Measurements from ENCODE around the gene CD96. TPM values are rescaled to one million over a fixed set of nuclear protein-coding genes. Genes with fewer than 3 reads are reported as not detected.

The CD96 gene
- total and polyA plus RNA-seq, 7 experiments from 2014 or later = 142 to 309 (median 205) TPM

DNA sequence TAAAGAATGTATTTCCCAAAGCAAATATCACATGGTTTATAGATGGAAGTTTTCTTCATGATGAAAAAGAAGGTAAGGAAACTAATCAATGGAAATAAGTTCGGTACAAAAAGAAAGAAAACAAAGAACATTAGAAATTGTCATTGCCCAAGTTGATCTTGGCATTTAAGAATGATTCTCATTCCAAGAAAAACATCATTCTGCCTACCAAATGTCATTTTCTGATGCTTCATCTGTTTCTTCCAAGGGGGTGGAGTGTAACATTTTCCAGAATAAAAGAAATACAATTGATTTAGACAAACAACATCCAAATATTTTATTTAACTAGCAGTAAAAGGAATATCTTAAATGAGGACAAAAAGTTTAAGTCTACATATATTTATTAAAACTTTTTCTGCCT lies 56.1 kb downstream of the CD96 start:
- no peaks in the 10 kb centered on the region for H3K27me3 Mint-ChIP-seq
- no peaks in the 10 kb centered on the region for H3K27me3 ChIP-seq (ENCODE audit: control insufficient read depth in 2 of 2, insufficient read depth in 2 of 2, low read length in 2 of 2)
- no peak for DNase-seq
- intact Hi-C loops (cut with micrococcal nuclease) = loop anchor here in 1 of 2 donors (10.0 kb wide), 1 partner anchor 897 kb away; the partner anchor contains the start of gene BTLA
- peaks cover 0 to 13% of the 10 kb centered on the region in 2 donors for H3K4me1 ChIP-seq (ENCODE audit: control insufficient read depth in 2 of 2, insufficient read depth in 2 of 2, low read length in 2 of 2)
- H3K4me3 Mint-ChIP-seq = no peak overlapping the region
- H3K36me3 ChIP-seq (ENCODE audit: control insufficient read depth in 2 of 3, insufficient read depth in 3 of 3, low read length in 3 of 3) = peaks cover 4 to 54% (median 10%) of the 10 kb centered on the region in 3 experiments
- ChIA-PET CTCF (interaction anchor here (1.3 kb wide), 1 partner anchor 20 kb away, joined by 4 read pairs; no protein-coding TSS in a partner anchor), POLR2A (no interaction called here)
- H3K4me1 Mint-ChIP-seq = peaks cover 10 to 74% (median 27%) of the 10 kb centered on the region in 7 donors
- H3K9me3 ChIP-seq (ENCODE audit: control insufficient read depth in 2 of 3, low read length in 3 of 3) = no peaks in the 10 kb centered on the region
- no peaks in the 10 kb centered on the region for H3K9me3 Mint-ChIP-seq
- H3K4me3 ChIP-seq (ENCODE audit: low read length) = no peak overlapping the region
- H3K27ac ChIP-seq (ENCODE audit: low read depth, low read length) = no peak overlapping the region
- peaks cover 9 to 63% (median 53%) of the 10 kb centered on the region in 5 donors for H3K36me3 Mint-ChIP-seq
- ATAC-seq = no peak
- peak overlapping the region in 3 of 9 donors; percentile 14 to 72 (median 28) for H3K27ac Mint-ChIP-seq

DNA sequence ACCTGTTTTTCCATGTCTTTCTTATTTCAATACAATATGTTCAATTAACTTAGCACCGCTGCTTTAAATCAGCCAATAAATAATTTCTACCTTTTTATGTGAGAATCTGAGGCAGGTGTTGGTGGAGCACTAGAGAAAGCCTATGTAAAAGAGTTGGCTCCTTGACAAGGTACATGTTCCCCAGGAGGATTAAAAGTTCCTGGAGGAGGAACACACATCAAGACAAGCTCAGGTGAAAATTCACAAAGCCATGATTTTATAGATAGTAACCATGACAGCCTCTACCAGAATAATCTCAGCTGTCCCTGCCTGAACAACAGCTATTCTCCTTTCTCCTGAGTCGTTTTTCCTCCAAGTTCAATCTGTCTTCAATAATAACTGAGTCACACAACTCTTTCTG lies 56.6 kb downstream of the CD96 start:
- Histone ChIP-seq H3K9me3 (ENCODE audit: control insufficient read depth in 2 of 3, low read length in 3 of 3) (no peaks in the 10 kb centered on the region), H3K27ac (ENCODE audit: low read depth, low read length) (no peak overlapping the region), H3K27me3 (ENCODE audit: control insufficient read depth in 2 of 2, insufficient read depth in 2 of 2, low read length in 2 of 2) (no peaks in the 10 kb centered on the region), H3K36me3 (ENCODE audit: control insufficient read depth in 2 of 3, insufficient read depth in 3 of 3, low read length in 3 of 3) (peaks cover 4 to 54% (median 10%) of the 10 kb centered on the region in 3 experiments), H3K4me1 (ENCODE audit: control insufficient read depth in 2 of 2, insufficient read depth in 2 of 2, low read length in 2 of 2) (peaks cover 0 to 13% of the 10 kb centered on the region in 2 donors), H3K4me3 (ENCODE audit: low read length) (no peak overlapping the region)
- DNase-seq (no peak), ATAC-seq (no peak)
- Mint-ChIP-seq H3K4me3 (no peak overlapping the region), H3K36me3 (peaks cover 12 to 63% (median 52%) of the 10 kb centered on the region in 5 donors), H3K27me3 (no peaks in the 10 kb centered on the region), H3K4me1 (peaks cover 13 to 74% (median 26%) of the 10 kb centered on the region in 7 donors), H3K9me3 (no peaks in the 10 kb centered on the region), H3K27ac (no peak overlapping the region)
- intact Hi-C loops (cut with micrococcal nuclease) = loop anchor here in 1 of 2 donors (10.0 kb wide), 1 partner anchor 896 kb away; the partner anchor contains the start of gene BTLA
- ChIA-PET POLR2A (no interaction called here), CTCF (interaction anchor here (1.3 kb wide), 1 partner anchor 20 kb away, joined by 4 read pairs; no protein-coding TSS in a partner anchor)

DNA sequence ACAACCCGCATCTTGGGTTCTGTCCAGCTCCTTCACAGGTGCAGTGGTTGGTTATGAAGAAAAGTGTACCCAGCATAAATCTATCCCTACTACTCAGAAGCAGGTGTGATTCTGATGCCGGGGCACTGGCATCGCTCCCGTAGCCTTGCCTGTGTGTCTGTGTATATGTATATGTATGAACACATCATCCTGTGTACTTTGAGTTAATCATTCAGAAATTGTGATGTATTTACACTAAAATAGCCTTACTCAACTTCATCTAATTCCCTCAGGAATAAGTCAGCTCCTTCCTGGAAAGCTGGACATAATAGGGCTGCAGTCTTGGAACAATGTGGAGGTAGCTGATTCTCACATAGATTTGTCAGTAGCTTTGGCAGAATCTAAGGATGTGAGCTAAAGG lies 59.8 kb downstream of the CD96 start:
- CTCF ChIA-PET = interaction anchor here (0.5 to 1.0 kb wide), 3 partner anchors 14 to 69 kb away, joined by 3 read pairs; no protein-coding TSS in a partner anchor

DNA sequence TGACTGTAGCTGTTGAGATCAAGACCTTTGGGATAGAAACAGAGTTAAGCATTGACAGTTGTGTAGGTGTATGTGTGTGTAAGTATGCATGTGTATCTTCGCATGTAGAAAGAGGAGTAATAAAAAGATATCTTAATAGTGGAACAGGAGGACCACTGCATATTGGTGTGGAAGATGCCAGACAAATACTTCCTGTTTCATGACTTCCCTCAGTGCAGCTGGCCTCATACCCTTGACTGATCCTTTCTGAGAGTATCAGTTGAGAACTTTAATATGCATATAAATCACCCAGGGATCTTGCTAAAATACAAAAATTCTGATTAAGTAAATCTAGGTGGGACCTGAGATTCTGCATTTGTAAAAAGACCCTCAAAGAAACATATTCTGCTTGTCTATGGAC lies 61.7 kb downstream of the CD96 start:
- H3K4me1 ChIP-seq (ENCODE audit: control insufficient read depth in 2 of 2, insufficient read depth in 2 of 2, low read length in 2 of 2) = peaks cover 0 to 11% of the 10 kb centered on the region in 2 donors
- DNase-seq (no peak), ATAC-seq (no peak)
- CTCF ChIA-PET = interaction anchor here (0.6 kb wide), 1 partner anchor 996 kb away, joined by 3 read pairs; no protein-coding TSS in a partner anchor
- H3K27me3 Mint-ChIP-seq = no peaks in the 10 kb centered on the region
- H3K4me3 ChIP-seq (ENCODE audit: low read length) = no peak overlapping the region
- H3K27ac Mint-ChIP-seq = peak overlapping the region in 8 of 9 donors; percentile 4 to 70 (median 18)
- peaks cover 0 to 2% (median 0%) of the 10 kb centered on the region in 11 donors for H3K9me3 Mint-ChIP-seq
- peaks cover 8 to 73% (median 33%) of the 10 kb centered on the region in 7 donors for H3K4me1 Mint-ChIP-seq
- no peaks in the 10 kb centered on the region for H3K9me3 ChIP-seq (ENCODE audit: control insufficient read depth in 2 of 3, low read length in 3 of 3)
- peak overlapping the region in 1 of 10 donors; percentile 46 for H3K4me3 Mint-ChIP-seq
- POLR2A ChIA-PET = interaction anchor here (1.1 kb wide), 1 partner anchor 58 kb away, joined by 3 read pairs; no protein-coding TSS in a partner anchor
- intact Hi-C loops (cut with micrococcal nuclease) = loop anchor here in 1 of 2 donors (2.0 kb wide), 1 partner anchor 17 kb away; no protein-coding TSS in a partner anchor
- peaks cover 15 to 71% (median 53%) of the 10 kb centered on the region in 5 donors for H3K36me3 Mint-ChIP-seq
- no peak overlapping the region for H3K27ac ChIP-seq (ENCODE audit: low read depth, low read length)
- H3K27me3 ChIP-seq (ENCODE audit: control insufficient read depth in 2 of 2, insufficient read depth in 2 of 2, low read length in 2 of 2) = no peaks in the 10 kb centered on the region
- H3K36me3 ChIP-seq (ENCODE audit: control insufficient read depth in 2 of 3, insufficient read depth in 3 of 3, low read length in 3 of 3) = peaks cover 4 to 50% (median 4%) of the 10 kb centered on the region in 3 experiments

More for the DNA sequence above, 59.8 kb downstream of the CD96 start:
- Mint-ChIP-seq H3K4me3 (no peak overlapping the region), H3K4me1 (peaks cover 8 to 71% (median 23%) of the 10 kb centered on the region in 7 donors), H3K27me3 (no peaks in the 10 kb centered on the region), H3K9me3 (no peaks in the 10 kb centered on the region), H3K27ac (no peak overlapping the region), H3K36me3 (peaks cover 16 to 69% (median 54%) of the 10 kb centered on the region in 5 donors)
- Histone ChIP-seq H3K27me3 (ENCODE audit: control insufficient read depth in 2 of 2, insufficient read depth in 2 of 2, low read length in 2 of 2) (no peaks in the 10 kb centered on the region), H3K27ac (ENCODE audit: low read depth, low read length) (no peak overlapping the region), H3K4me3 (ENCODE audit: low read length) (no peak overlapping the region), H3K4me1 (ENCODE audit: control insufficient read depth in 2 of 2, insufficient read depth in 2 of 2, low read length in 2 of 2) (no peaks in the 10 kb centered on the region), H3K36me3 (ENCODE audit: control insufficient read depth in 2 of 3, insufficient read depth in 3 of 3, low read length in 3 of 3) (peaks cover 4 to 50% (median 10%) of the 10 kb centered on the region in 3 experiments), H3K9me3 (ENCODE audit: control insufficient read depth in 2 of 3, low read length in 3 of 3) (no peaks in the 10 kb centered on the region)
- intact Hi-C loops (cut with micrococcal nuclease) = loop anchor here in 1 of 2 donors (2.0 kb wide), 1 partner anchor 19 kb away; no protein-coding TSS in a partner anchor
- no peak for DNase-seq
- POLR2A ChIA-PET = interaction anchor here (0.7 kb wide), 1 partner anchor 57 kb away, joined by 3 read pairs; no protein-coding TSS in a partner anchor
- no peak for ATAC-seq

DNA sequence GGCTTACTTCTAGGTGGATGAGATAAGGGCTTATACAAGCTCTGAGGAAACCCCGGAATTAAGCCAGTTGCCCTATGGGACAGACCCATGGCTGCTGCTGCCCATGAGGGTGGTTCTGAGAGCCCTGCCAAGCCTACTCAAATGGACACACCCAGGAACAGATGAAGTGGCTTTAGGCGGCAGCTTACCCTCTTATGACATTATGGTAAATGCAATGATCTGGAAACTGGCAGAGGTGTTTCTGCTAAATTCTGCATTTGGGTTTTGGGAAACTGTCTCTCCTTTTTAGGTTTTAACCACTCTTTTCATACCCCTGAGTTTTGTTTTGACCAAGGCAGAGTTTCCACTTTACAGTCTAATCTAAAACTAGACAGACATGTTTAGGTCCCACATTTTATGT lies 62.1 kb downstream of the CD96 start:
- Histone ChIP-seq H3K27me3 (ENCODE audit: control insufficient read depth in 2 of 2, insufficient read depth in 2 of 2, low read length in 2 of 2) (no peaks in the 10 kb centered on the region), H3K4me3 (ENCODE audit: low read length) (no peak overlapping the region), H3K27ac (ENCODE audit: low read depth, low read length) (no peak overlapping the region), H3K4me1 (ENCODE audit: control insufficient read depth in 2 of 2, insufficient read depth in 2 of 2, low read length in 2 of 2) (peaks cover 2 to 16% of the 10 kb centered on the region in 2 donors), H3K36me3 (ENCODE audit: control insufficient read depth in 2 of 3, insufficient read depth in 3 of 3, low read length in 3 of 3) (peaks cover 4 to 50% (median 5%) of the 10 kb centered on the region in 3 experiments), H3K9me3 (ENCODE audit: control insufficient read depth in 2 of 3, low read length in 3 of 3) (no peaks in the 10 kb centered on the region)
- peak overlapping the region in 1 of 10 donors; percentile 53 for H3K4me3 Mint-ChIP-seq
- H3K27ac Mint-ChIP-seq = peak overlapping the region in 3 of 9 donors; percentile 11 to 56 (median 21)
- peaks cover 10 to 77% (median 38%) of the 10 kb centered on the region in 7 donors for H3K4me1 Mint-ChIP-seq
- peaks cover 0 to 4% (median 0%) of the 10 kb centered on the region in 11 donors for H3K9me3 Mint-ChIP-seq
- H3K27me3 Mint-ChIP-seq = no peaks in the 10 kb centered on the region
- ATAC-seq (no peak), DNase-seq (no peak)
- POLR2A ChIA-PET = interaction anchor here (1.1 kb wide), 1 partner anchor 58 kb away, joined by 3 read pairs; no protein-coding TSS in a partner anchor
- intact Hi-C loops (cut with micrococcal nuclease) = loop anchor here in 1 of 2 donors (2.0 kb wide), 1 partner anchor 17 kb away; no protein-coding TSS in a partner anchor
- CTCF ChIA-PET = no interaction called here
- H3K36me3 Mint-ChIP-seq = peaks cover 15 to 74% (median 54%) of the 10 kb centered on the region in 5 donors

DNA sequence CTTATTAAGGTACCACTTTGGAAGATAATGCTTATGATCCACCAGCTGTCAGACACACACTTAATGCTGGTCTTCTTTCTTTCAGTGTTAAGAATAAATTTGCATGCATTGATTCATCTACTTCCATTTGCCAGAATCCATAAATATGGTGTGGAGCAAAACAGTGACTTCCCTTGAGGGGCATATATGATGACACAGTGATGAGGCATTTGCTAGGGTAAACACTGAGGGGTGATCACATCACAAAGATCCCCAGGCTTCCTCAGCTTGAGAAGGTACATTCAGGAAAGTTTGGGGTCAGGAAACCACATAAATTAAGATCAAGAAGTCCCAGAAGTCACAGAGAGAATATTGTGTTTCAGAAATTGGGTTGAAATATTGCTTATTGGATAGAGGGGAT lies 63.0 kb downstream of the CD96 start:
- Mint-ChIP-seq H3K36me3 (peaks cover 15 to 70% (median 50%) of the 10 kb centered on the region in 5 donors), H3K27me3 (no peaks in the 10 kb centered on the region), H3K27ac (peak overlapping the region in 3 of 9 donors; percentile 7 to 56 (median 34)), H3K9me3 (peaks cover 0 to 4% (median 0%) of the 10 kb centered on the region in 11 donors), H3K4me3 (peak overlapping the region in 1 of 10 donors; percentile 12), H3K4me1 (peaks cover 10 to 80% (median 47%) of the 10 kb centered on the region in 7 donors)
- ATAC-seq (no peak), DNase-seq (no peak)
- no peaks in the 10 kb centered on the region for H3K9me3 ChIP-seq (ENCODE audit: control insufficient read depth in 2 of 3, low read length in 3 of 3)
- peaks cover 11 to 25% of the 10 kb centered on the region in 2 donors for H3K4me1 ChIP-seq (ENCODE audit: control insufficient read depth in 2 of 2, insufficient read depth in 2 of 2, low read length in 2 of 2)
- intact Hi-C loops (cut with micrococcal nuclease) = loop anchor here (1.0 to 2.0 kb wide), 2 partner anchors 10 to 16 kb away; partner anchors contain the start of gene ZBED2 (in 1 of the 2)
- no peak overlapping the region for H3K27ac ChIP-seq (ENCODE audit: low read depth, low read length)
- H3K27me3 ChIP-seq (ENCODE audit: control insufficient read depth in 2 of 2, insufficient read depth in 2 of 2, low read length in 2 of 2) = no peaks in the 10 kb centered on the region
- ChIA-PET POLR2A (no interaction called here), CTCF (no interaction called here)
- peaks cover 4 to 45% (median 8%) of the 10 kb centered on the region in 3 experiments for H3K36me3 ChIP-seq (ENCODE audit: control insufficient read depth in 2 of 3, insufficient read depth in 3 of 3, low read length in 3 of 3)
- no peak overlapping the region for H3K4me3 ChIP-seq (ENCODE audit: low read length)

All from naive thymus-derived CD4-positive, alpha-beta T cell (primary cell).